HG02970 (cell line): ENCODE results near the gene MSMP.

Experiments used
- ATAC-seq: cut with Tn5 transposase; IDR thresholded peaks from one replicate; pipeline ENCODE4 v1.9.1; 2021; ENCODE audit warnings: mild to moderate bottlenecking, moderate library complexity, moderate number of reproducible peaks; ENCODE audit not compliant: unreplicated experiment, low FRiP score

MSMP gene, protein sequence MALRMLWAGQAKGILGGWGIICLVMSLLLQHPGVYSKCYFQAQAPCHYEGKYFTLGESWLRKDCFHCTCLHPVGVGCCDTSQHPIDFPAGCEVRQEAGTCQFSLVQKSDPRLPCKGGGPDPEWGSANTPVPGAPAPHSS

DNA sequence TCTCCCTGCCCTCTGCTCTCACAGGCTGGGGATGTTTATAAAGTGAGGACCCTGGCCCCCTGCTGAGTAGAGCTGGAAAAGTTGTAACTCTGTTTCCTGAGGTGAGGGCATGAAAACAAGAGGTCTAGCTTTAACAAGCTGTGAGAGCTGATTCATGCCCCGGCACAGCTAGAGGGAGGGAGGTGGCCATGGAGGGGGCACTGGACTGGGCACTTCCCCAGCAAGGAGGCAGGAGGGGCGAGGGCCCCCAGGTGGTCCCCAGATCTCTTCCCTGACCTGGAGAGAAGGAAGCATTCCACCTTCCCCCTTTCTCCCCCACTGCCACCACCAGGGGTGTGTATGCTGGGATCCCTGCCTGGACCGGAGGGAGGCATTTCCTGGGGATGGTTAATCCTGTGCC, at the start of gene MSMP:
MSMP (minus strand) TSS at position 13 of the 400 bp plus-strand sequence. CDS start 147 bp downstream, outside the sequence.
- no peak for ATAC-seq

DNA sequence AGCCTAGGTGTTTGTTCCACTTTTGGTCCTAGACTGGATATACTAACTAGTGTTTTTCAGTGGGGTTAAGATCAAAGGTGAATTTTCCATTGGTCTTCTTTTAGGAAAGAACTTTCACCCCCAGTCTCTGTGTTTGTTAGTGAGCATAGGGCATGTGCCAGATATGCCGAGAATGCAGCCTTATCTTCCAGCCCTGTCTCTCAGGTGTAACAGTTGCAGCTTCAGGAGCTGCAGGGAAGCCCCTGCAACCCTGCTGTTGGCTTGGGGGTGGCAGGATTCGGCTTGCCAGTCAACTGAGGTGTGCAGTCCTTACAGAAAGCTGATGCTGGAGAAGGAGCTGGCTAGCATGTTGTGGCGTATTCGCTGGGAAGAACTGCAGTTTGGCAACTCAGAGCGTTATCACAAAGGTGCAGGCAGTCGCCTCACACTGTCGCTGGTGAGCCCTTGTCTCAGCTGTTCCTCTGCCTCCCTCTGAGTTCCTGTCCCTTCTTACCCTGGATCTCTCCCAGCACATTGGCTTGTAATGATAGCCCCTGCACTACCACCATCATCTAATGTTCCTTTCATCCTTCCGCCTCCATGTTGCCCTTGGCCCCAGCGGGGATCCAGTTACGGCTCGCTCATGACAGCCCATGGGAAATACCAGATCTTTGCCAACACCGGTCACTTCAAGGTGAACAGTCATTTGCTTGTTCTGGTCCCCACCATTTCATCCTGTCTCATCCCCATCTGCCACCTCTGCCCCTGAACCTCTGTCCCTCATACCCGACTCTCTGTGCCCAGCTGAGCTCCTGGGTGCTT, 47.5 kb upstream of the MSMP start:
- no peak for ATAC-seq

DNA sequence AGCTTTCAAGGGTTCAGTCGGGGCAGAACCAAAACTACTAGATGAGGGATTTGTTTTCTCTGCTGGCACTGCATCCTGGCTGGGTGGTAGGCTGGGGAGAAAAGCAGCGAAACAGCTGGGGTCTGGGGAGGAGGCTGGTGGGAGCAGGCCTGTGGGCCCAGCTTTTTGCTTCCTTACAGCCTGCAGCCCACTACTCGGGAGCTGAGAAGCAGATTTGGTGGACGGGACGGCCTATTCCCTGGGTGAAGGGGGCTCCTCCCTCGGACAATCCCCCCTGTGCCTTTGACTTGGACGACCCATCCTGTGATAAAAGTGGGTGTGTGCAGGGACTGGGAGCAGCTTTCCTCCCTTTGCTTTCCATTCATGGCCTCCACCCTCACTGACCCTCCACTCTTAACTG, 46.5 kb upstream of the MSMP start:
- no peak for ATAC-seq

DNA sequence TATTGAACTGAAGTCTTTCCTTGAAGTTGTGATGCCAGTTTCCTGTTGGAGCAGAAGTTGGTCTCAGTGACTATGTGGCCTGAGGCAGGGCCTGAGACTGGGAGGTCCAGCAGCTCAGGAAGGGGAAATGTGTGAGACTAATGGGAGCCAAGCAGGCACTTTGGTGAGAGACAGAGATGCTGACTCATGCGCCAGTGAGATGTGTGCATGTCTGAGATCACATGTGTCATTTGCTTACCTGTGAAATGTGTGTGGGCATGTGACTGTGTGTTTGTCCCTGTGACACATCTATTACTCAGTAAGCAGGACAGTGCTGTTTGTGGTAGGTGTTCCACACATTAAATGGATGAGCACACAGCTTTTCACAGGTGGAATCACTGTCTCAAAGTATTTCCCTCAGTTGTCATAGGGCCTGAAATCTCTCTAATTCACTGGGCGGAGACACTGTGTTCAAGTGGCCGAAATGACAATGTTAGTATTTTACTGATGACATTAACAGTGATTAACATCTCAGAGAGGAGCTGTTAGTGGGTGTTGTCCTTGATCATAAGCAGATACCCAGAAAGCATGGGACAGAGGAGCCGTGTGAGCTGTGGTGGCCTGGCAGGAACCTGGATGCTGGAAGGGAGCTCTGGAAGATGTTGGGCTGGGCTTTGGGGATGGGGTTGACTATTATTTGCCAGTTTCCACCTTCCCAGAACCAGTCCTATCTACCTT, 44.7 kb upstream of the MSMP start:
- ATAC-seq, result no peak

DNA sequence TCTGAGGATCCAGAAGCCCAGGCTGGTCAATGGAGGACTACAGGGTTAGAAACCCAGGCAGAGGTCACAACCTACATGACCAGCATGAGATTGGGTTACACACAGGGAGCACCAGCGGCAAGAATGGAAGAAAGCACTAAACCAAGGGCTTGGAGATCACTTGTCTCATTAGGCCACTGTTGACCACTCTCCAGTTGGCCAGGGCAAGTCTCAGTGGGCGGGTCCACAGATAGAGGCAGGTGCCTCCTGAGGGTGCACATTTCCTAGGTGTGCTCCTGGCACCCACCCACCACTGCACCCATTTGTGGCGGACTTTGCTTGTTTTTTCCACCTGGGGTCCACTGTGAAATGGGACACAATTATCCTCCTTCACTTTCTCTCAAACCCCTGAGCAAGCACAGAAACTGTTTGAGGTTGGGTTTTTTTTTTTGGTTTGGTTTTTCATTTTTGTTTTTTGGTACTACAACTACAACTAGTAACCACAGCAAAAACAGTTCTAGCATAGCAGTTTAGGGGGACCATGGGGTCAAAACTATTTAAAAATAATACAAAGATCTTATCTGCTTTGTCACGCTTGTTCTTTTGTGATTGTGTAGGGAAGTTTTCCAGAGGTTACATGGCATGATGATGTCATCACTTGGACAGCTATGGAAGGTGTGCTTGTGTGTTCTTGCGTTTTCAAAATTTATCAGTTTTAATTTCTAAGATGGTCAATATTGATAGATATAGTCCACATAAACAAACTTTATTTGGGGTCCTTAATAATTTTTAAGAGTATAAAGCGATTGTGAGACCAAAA, 43.4 kb upstream of the MSMP start:
- ATAC-seq, result no peak

DNA sequence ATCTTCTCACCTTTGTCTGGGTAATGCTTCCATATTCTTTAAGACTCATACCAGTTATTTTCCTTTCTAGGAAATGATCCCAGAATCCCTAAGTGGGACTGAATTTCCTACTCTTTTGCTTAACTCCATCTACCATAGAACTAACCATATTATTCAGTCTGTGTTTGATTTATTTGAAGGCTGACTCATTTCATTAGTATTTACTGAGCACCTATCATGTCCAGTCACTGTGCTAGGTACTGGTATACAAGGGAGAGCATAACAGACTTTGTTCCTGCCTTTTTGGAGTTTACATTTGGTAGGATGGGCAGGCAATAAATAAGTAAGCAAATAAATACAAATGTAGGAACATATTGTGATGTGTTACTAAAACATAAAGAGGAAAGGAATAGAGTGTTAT, 41.6 kb upstream of the MSMP start:
- no peak for ATAC-seq

DNA sequence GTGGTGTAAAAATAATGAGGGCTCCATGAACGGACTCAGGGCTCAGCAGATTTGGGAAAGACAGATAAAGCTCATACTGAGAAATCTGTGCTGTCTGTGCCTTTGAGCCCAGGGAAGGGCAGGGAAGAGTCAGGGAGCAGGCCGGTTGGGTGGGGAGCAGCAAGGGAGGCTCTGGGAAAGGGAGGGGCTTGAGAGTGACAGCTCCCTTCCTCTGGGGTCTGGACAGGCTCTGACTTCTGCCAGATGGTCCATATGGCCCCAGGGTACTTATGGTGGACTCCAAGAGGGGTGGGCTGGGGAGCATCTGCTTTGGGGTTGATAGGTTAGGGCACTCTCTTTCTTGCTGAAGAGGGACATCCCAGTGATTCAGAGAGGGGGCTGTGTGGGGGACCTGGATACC, 39.4 kb upstream of the MSMP start:
- ATAC-seq, result no peak

DNA sequence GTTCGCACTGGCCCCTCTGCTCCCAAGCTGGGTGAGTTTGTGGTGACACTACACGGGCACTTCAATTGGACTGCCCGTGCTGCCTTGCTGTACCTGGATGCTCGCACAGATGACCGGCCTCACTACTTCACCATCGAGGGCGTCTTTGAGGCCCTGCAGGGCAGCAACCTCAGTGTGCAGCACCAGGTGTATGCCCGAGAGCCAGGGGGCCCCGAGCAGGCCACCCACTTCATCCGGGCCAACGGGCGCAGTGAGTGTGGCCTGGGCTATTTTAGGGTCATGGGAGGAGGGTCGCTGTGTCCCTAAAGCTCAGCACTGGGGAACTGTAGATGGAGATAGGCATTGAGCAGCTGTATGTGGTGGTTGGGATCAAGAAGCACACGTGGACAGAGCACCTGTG, 38.8 kb upstream of the MSMP start:
- ATAC-seq, result no peak

DNA sequence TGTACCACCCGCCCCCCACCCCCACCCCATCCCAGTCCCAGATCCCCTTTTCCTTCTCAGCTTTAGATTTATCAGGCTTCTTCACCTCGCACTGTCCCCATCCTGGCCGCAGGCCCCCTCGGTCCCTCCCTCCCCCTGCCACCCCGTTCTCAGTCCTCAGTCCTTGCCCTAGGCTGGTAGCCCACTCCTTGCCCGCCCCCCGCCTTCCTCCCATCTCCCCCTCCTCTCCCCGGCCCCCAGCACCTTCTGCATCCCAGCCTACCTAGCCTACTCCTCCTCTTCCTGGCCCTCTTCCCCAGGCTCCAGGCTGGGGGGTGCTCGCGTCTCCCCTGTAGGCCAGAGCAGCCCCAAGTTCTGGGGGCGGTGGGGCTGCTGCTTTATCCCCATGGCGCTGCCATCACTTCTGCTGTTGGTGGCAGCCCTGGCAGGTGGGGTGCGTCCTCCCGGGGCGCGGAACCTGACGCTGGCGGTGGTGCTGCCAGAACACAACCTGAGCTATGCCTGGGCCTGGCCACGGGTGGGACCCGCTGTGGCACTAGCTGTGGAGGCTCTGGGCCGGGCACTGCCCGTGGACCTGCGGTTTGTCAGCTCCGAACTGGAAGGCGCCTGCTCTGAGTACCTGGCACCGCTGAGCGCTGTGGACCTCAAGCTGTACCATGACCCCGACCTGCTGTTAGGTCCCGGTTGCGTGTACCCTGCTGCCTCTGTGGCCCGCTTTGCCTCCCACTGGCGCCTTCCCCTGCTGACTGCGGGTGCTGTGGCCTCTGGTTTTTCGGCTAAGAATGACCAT, 38.1 kb upstream of the MSMP start:
- ATAC-seq, result no peak

DNA sequence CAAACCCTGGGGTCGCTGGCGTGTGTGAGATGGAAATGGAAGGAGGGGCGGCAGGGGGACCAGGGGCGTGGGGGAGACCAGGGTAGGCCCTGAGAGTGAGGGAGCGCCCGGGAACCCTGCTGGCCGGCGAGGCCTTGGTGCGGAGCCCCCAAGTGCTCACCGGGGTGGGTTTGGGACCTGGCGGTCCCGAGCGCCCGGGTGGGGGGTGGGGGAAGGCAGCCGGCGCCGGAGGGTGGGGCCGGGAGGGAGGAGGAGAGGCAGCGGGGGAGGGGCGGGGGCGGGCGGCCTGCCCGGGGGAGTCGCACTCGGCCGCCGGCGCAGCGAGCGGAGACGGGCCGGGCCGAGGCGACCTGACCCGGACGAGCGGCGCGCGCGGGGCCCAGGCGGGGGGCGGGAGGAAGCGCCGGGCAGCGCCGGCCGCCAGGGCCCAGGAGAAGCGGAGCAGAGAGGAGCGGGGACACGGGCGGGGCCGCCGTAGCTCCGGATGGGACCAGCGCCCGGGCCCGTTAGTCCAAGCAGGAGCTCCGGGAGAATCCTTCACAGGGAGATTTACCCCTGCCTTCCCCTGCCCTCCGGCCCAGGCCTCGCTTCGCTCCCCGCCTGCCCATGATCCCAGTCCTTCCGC, 37.3 kb upstream of the MSMP start, which contains the start of gene NPR2:
NPR2 (plus strand) TSS at position 295 of the 625 bp plus-strand sequence. CDS start 818 bp downstream, outside the sequence.
- no peak for ATAC-seq

DNA sequence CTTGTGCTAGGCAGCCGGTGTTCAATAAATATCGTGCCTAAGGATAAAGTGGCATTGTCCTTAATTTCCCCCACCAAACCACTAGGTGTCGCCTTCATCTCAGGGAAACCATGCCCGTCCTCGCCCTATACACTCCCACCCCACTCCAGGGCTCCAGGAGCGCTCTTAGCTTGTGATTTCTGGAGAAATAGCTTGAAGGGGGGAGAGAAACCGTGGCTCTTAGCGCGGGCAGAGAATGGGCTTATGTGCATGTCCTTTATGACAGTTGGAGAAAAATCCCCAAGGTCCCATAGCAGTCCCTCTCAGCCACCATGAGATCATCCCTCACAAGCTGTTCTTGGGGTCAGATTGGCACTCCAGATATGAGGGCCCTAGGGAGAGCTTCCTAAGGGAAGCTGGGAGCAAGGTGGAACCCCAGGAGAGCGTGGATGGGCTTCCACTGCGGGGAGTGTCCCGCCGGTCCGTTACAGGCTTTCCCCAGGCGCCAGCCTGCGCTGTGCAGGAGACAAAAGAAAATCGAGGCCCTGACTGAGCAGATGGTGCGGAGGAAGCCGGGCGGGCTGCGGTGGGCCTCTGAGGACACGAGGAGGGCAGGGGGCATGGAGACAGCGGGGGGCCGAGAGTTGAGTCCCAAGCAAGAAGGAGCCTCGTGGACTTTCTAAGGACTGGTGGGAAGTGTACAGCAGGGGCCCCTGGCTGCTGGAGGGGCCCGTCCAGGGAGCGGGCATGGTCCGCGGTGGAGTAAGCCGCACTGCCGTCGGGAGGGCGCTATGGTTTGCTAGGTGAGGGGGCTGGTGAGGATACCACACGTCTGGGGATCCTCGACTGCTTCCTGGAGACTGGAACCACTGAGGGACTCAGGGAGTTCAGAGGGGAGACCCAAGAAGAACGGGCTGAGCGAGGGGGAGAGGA, 36.6 kb upstream of the MSMP start:
- ATAC-seq, result no peak

DNA sequence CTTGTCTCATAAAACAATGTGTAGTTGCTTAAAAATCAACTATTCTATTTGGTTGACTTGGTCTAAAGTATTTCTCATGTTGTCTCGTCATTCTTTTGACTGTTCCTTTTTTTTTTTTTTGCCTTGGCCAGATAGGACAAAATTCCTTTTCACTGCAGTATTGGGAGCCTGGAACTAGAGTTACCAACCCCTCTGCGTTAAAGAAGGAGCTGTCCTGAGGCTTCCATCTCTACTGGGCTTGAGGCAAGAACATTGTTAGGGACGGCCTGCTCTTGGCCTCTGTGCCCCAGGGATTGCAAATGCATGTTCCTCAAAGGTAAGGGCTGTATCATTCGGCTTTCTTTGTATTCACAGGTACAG, 35.9 kb upstream of the MSMP start:
- ATAC-seq, result no peak

DNA sequence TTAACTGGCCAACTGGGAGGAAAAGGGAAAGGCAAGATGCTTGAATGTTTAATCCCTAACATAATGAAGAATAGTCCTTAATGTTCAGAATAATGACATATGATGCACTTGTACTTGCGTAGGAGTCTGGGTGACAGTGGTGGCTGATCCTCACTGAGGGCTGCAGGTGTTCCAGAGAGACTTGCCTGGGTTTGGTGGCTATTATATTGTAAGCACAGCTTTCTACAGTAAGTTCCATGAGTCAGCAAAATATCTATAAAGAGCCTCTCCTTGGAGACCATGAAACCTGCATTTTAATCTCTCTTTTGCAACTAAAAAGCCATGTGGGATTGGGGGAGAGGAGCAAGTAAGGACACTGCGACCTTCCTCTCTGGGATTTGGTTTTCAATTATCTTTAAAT, 35.5 kb upstream of the MSMP start:
- ATAC-seq, result no peak

DNA sequence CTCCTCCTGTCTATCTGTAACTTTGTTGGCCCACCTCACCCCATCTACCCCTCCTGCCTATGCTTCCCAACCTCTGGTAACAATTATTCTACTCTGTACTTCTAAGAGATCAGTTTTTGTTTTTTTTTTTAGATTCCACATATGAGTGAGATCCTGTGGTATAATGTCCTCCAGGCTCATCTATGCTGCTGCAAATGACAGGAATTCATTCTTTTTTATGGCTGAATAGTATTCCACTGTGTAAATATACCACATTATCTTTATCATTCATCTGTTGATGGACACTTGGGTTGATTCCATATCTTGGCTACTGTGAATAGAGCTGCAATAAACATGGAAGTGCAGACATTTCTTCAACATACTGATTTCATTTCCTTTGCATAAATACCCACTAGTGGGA, 29.3 kb upstream of the MSMP start:
- ATAC-seq, result no peak

DNA sequence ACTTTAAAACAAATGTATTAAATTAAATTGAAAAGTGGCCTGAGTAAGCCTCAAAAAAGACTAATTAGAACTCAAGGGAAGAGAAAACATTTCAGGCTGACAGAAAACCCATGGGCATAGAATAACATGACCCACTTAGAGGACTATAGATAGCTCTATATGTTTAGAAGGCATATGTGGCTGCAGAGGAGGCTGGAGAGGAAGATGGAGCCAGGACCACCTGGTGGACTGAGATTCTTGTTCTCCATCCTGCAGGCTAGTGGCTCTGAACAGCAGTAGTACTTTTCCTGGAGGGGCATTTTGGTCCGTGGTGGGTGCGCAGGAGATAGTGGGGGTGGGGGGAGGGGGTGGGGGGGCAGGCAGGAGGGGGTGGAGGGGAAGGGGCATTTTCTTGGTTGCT, 27.0 kb upstream of the MSMP start:
- ATAC-seq, result no peak

DNA sequence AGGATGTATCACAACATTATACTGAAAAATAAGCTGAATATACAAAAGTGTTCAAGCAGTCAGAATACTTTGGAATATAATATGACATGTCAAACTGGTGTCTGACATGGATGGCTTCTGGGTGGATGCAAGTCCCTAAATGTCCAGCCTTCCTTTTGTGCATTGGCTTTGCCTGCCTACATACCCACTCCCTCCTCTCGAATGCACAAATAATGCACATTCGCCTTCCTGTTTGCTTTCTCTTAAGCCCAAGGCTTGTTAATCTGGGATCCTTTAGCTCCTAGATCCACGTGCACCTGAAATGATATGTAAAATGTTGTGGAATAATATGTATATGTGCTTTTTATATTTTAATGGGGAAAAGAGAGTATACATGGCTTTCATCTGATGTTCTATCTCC, 24.4 kb upstream of the MSMP start:
- no peak for ATAC-seq

DNA sequence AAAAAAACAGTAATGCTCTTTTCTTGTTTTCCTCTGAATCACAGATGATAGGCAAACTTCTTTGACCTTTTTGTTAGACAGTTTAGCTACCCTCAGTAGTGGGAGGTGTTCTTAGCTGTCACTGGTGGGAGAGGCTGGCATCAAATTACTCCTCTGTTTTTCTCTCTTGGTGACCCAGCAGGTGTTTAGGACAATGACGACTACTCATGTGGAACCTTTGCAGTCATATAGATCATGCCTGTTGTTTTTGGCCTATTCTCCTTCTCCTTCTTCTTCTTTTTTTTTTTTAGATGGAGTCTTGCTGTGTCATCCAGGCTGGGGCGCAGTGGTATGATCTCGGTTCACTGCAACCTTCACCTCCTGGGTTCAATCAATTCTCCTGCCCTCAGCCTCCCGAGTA, 21.9 kb upstream of the MSMP start:
- ATAC-seq, result no peak

DNA sequence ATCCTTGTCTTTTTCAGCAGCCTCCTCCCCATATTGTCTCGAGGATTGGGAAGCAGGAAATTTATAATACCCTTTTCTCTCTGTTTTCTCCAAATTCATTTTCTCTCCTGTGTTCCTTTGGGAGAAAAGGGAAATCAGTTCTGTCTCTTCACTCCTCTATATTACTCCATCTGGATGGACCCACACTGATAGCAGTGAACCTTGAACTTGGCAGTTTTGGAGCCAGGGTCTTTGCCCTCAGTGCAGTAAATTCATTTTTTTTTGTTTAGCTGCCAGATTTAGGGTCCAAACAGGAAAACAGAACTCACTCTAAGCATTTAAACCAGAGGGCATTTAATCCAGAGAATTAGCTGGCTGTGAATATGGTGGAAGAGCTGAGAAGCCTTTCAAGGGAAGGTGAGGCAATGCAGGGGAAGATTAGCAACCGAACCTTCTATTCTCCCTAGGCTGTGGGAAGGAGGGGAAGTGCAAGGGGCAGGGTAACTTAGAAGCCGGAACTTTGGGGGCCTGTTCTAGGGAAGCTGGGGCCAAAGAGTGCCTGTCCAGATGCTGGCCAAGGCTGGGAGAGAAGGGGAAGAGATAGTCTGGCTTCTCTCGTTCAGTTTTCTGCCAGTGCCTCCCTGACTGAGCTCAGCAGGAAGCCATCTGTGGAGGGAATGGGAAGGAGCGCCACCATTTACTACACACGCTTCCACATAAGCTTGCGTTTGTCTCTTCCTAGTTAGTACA, 21.0 kb upstream of the MSMP start:
- no peak for ATAC-seq
